ENCODE results near the gene ZNF620.
"Not testable (repeated sequence)": the region's sequence is repeated elsewhere in the genome, so short reads cannot be mapped to it uniquely, and the experiment has no call there.

Gene ZNF620

GRCh38 chr3:40460481-40460880 lies 45.4 kb upstream of the ZNF620 start:
- not testable (repeated sequence) for H3K9ac ChIP-seq (ENCODE audit: low read length); H2AFZ ChIP-seq (ENCODE audit: insufficient read depth, low read length, poor library complexity); DNase-seq; H3K14ac ChIP-seq (ENCODE audit: low read length); H3K27ac ChIP-seq (ENCODE audit: low read depth, low read length); H4K12ac ChIP-seq (ENCODE audit: low read depth, low read length); H2BK12ac ChIP-seq (ENCODE audit: low read length); H3K4ac ChIP-seq (ENCODE audit: low read depth, low read length); H2BK120ac ChIP-seq (ENCODE audit: insufficient read depth, low read length, poor library complexity); H3K4me1 ChIP-seq (ENCODE audit: control insufficient read depth in 1 of 2, insufficient read depth in 2 of 2, low read length in 2 of 2); H4K91ac ChIP-seq (ENCODE audit: low read depth, low read length); H4K8ac ChIP-seq (ENCODE audit: low read depth, low read length); H3K18ac ChIP-seq (ENCODE audit: low read length); H3K27me3 ChIP-seq (ENCODE audit: insufficient read depth, low read length); H3K4me3 ChIP-seq (ENCODE audit: low read depth, low read length); H2BK5ac ChIP-seq (ENCODE audit: low read depth, low read length, poor library complexity); H3K79me2 ChIP-seq (ENCODE audit: control insufficient read depth, insufficient read depth, low read length, poor library complexity); H2AK5ac ChIP-seq (ENCODE audit: low read length); H3K9me3 ChIP-seq (ENCODE audit: insufficient read depth, low read depth, low read length); H3K4me2 ChIP-seq (ENCODE audit: low read length); H3K79me1 ChIP-seq (ENCODE audit: low read length); H3K23ac ChIP-seq (ENCODE audit: low read length)
- no CpG with 5 or more reads among the region's 6 CpGs for WGBS (ENCODE audit: extremely low coverage, insufficient coverage, insufficient read length)
- peaks cover 32 to 36% of the 10 kb centered on the region in 2 experiments for H3K36me3 ChIP-seq (ENCODE audit: control insufficient read depth in 1 of 2, insufficient read depth in 2 of 2, low read length in 2 of 2)

- no peak overlapping the region for H2AFZ ChIP-seq (ENCODE audit: insufficient read depth, low read length, poor library complexity)
- no peak overlapping the region for H3K27ac ChIP-seq (ENCODE audit: low read depth, low read length)
- H3K4me2 ChIP-seq (ENCODE audit: low read length) = no peak overlapping the region
- no peak overlapping the region for H2BK120ac ChIP-seq (ENCODE audit: insufficient read depth, low read length, poor library complexity)
- no peak for DNase-seq
- no peak overlapping the region for H3K4me3 ChIP-seq (ENCODE audit: low read depth, low read length)
- H2BK12ac ChIP-seq (ENCODE audit: low read length) = no peak overlapping the region
- H3K9ac ChIP-seq (ENCODE audit: low read length) = no peak overlapping the region
- peaks cover 32 to 36% of the 10 kb centered on the region in 2 experiments for H3K36me3 ChIP-seq (ENCODE audit: control insufficient read depth in 1 of 2, insufficient read depth in 2 of 2, low read length in 2 of 2)
- H3K79me2 ChIP-seq (ENCODE audit: control insufficient read depth, insufficient read depth, low read length, poor library complexity) = peaks cover 7% of the 10 kb centered on the region
- H3K27me3 ChIP-seq (ENCODE audit: insufficient read depth, low read length) = no peaks in the 10 kb centered on the region
- no peak overlapping the region for H3K23ac ChIP-seq (ENCODE audit: low read length)
- H3K14ac ChIP-seq (ENCODE audit: low read length) = no peak overlapping the region
- no peak overlapping the region for H3K4ac ChIP-seq (ENCODE audit: low read depth, low read length)
- H2AK5ac ChIP-seq (ENCODE audit: low read length) = no peak overlapping the region
- H2BK5ac ChIP-seq (ENCODE audit: low read depth, low read length, poor library complexity) = no peak overlapping the region
- H3K18ac ChIP-seq (ENCODE audit: low read length) = no peak overlapping the region
- H4K8ac ChIP-seq (ENCODE audit: low read depth, low read length) = no peak overlapping the region
- H4K91ac ChIP-seq (ENCODE audit: low read depth, low read length) = no peak overlapping the region
- no CpG with 5 or more reads among the region's 3 CpGs for WGBS (ENCODE audit: extremely low coverage, insufficient coverage, insufficient read length)
- H3K4me1 ChIP-seq (ENCODE audit: control insufficient read depth in 1 of 2, insufficient read depth in 2 of 2, low read length in 2 of 2) = peaks cover 0 to 2% of the 10 kb centered on the region in 2 experiments
- H4K12ac ChIP-seq (ENCODE audit: low read depth, low read length) = no peak overlapping the region
- no peaks in the 10 kb centered on the region for H3K9me3 ChIP-seq (ENCODE audit: insufficient read depth, low read depth, low read length)
- peaks cover 4% of the 10 kb centered on the region for H3K79me1 ChIP-seq (ENCODE audit: low read length)
These were observed 44.7 kb upstream of the ZNF620 start for GRCh38 chr3:40461161-40461560.

- not testable (repeated sequence) for H2BK5ac ChIP-seq (ENCODE audit: low read depth, low read length, poor library complexity); H3K79me2 ChIP-seq (ENCODE audit: control insufficient read depth, insufficient read depth, low read length, poor library complexity)
- WGBS (ENCODE audit: extremely low coverage, insufficient coverage, insufficient read length) = no CpG with 5 or more reads among the region's 7 CpGs
These were observed 43.0 kb upstream of the ZNF620 start for GRCh38 chr3:40462838-40463237.

GRCh38 chr3:40463579-40463978 lies 42.3 kb upstream of the ZNF620 start:
- Histone ChIP-seq H3K4me3 (ENCODE audit: low read depth, low read length) (no peak overlapping the region), H3K23ac (ENCODE audit: low read length) (no peak overlapping the region), H4K91ac (ENCODE audit: low read depth, low read length) (no peak overlapping the region), H4K8ac (ENCODE audit: low read depth, low read length) (no peak overlapping the region), H3K9me3 (ENCODE audit: insufficient read depth, low read depth, low read length) (no peaks in the 10 kb centered on the region), H2AK5ac (ENCODE audit: low read length) (no peak overlapping the region), H3K27me3 (ENCODE audit: insufficient read depth, low read length) (no peaks in the 10 kb centered on the region), H3K4me1 (ENCODE audit: control insufficient read depth in 1 of 2, insufficient read depth in 2 of 2, low read length in 2 of 2) (no peaks in the 10 kb centered on the region), H2AFZ (ENCODE audit: insufficient read depth, low read length, poor library complexity) (no peak overlapping the region), H2BK5ac (ENCODE audit: low read depth, low read length, poor library complexity) (no peak overlapping the region), H3K79me1 (ENCODE audit: low read length) (no peaks in the 10 kb centered on the region), H3K36me3 (ENCODE audit: control insufficient read depth in 1 of 2, insufficient read depth in 2 of 2, low read length in 2 of 2) (peaks cover 30 to 34% of the 10 kb centered on the region in 2 experiments), H2BK120ac (ENCODE audit: insufficient read depth, low read length, poor library complexity) (no peak overlapping the region), H3K4me2 (ENCODE audit: low read length) (no peak overlapping the region), H4K12ac (ENCODE audit: low read depth, low read length) (no peak overlapping the region), H3K9ac (ENCODE audit: low read length) (no peak overlapping the region), H3K18ac (ENCODE audit: low read length) (no peak overlapping the region), H3K27ac (ENCODE audit: low read depth, low read length) (no peak overlapping the region), H3K14ac (ENCODE audit: low read length) (no peak overlapping the region), H2BK12ac (ENCODE audit: low read length) (no peak overlapping the region), H3K4ac (ENCODE audit: low read depth, low read length) (no peak overlapping the region), H3K79me2 (ENCODE audit: control insufficient read depth, insufficient read depth, low read length, poor library complexity) (no peaks in the 10 kb centered on the region)
- WGBS (ENCODE audit: extremely low coverage, insufficient coverage, insufficient read length) = no CpG with 5 or more reads among the region's 2 CpGs
- no peak for DNase-seq

More at GRCh38 chr3:40462838-40463237, 43.0 kb upstream of the ZNF620 start:
- not testable (repeated sequence) for H3K4me3 ChIP-seq (ENCODE audit: low read depth, low read length); H3K27ac ChIP-seq (ENCODE audit: low read depth, low read length); H4K8ac ChIP-seq (ENCODE audit: low read depth, low read length); H2AK5ac ChIP-seq (ENCODE audit: low read length); H3K18ac ChIP-seq (ENCODE audit: low read length); H3K4me1 ChIP-seq (ENCODE audit: control insufficient read depth in 1 of 2, insufficient read depth in 2 of 2, low read length in 2 of 2); H3K9ac ChIP-seq (ENCODE audit: low read length); DNase-seq; H3K14ac ChIP-seq (ENCODE audit: low read length); H3K23ac ChIP-seq (ENCODE audit: low read length); H3K4ac ChIP-seq (ENCODE audit: low read depth, low read length); H4K91ac ChIP-seq (ENCODE audit: low read depth, low read length); H3K4me2 ChIP-seq (ENCODE audit: low read length); H4K12ac ChIP-seq (ENCODE audit: low read depth, low read length); H3K79me1 ChIP-seq (ENCODE audit: low read length); H2AFZ ChIP-seq (ENCODE audit: insufficient read depth, low read length, poor library complexity); H3K9me3 ChIP-seq (ENCODE audit: insufficient read depth, low read depth, low read length); H3K27me3 ChIP-seq (ENCODE audit: insufficient read depth, low read length); H2BK12ac ChIP-seq (ENCODE audit: low read length); H2BK120ac ChIP-seq (ENCODE audit: insufficient read depth, low read length, poor library complexity)
- H3K36me3 ChIP-seq (ENCODE audit: control insufficient read depth in 1 of 2, insufficient read depth in 2 of 2, low read length in 2 of 2) = peaks cover 32 to 36% of the 10 kb centered on the region in 2 experiments
